Esophagus (tissue), 2 donors: ENCODE data around the gene SEC14L1. TPM values are rescaled to one million over a fixed set of nuclear protein-coding genes. Genes with fewer than 3 reads are reported as not detected.

Source experiments
- H3K27ac ChIP-seq, 2 donors: one replicate each; pipeline ENCODE4 v1.5.1; 2013; ENCODE audit warnings: low read depth in 2 of 2, mild to moderate bottlenecking in 2 of 2, inconsistent platforms in 1 of 2, low read length in 1 of 2, moderate library complexity in 1 of 2
- H3K27me3 ChIP-seq, 2 donors: one replicate each; pipeline ENCODE4 v1.6.1; 2013; ENCODE audit warnings: low read length in 2 of 2, control low read depth in 1 of 2, mild to moderate bottlenecking in 1 of 2; ENCODE audit not compliant: insufficient read depth in 2 of 2, control insufficient read depth in 1 of 2
- H3K36me3 ChIP-seq, 2 donors: one replicate each; pipeline ENCODE4 v1.6.1; 2013; ENCODE audit warnings: low read length in 1 of 2; ENCODE audit not compliant: control insufficient read depth in 2 of 2, insufficient read depth in 2 of 2
- H3K4me1 ChIP-seq, 2 donors: one replicate each; pipeline ENCODE4 v1.6.1; 2013; ENCODE audit warnings: low read length in 1 of 2; ENCODE audit not compliant: control insufficient read depth in 2 of 2, insufficient read depth in 2 of 2
- H3K4me3 ChIP-seq, 2 donors: one replicate each; pipeline ENCODE4 v1.5.1; 2013; ENCODE audit warnings: low read length in 2 of 2, mild to moderate bottlenecking in 2 of 2, low read depth in 1 of 2, moderate library complexity in 1 of 2
- H3K9me3 ChIP-seq, 2 donors: one replicate each; pipeline ENCODE4 v1.6.1; 2013; ENCODE audit warnings: mild to moderate bottlenecking in 2 of 2, low read depth in 1 of 2, low read length in 1 of 2, moderate library complexity in 1 of 2; ENCODE audit not compliant: control insufficient read depth in 2 of 2, insufficient read depth in 1 of 2
- WGBS, 2 donors: extraction: QIAGEN DNeasy Blood & Tissue Kit; methylation state at CpG; one replicate each; pipeline ENCODE4 v1.1.7; 2013; 5-methylcytosine and 5-hydroxymethylcytosine counted together
- polyA plus RNA-seq, 2 donors: library from polyadenylated mRNA; stranded (reverse); fragments of 200-250 nt; gene quantifications; one replicate each; pipeline ENCODE4 v1.2.3, GENCODE V29; 2013
- donor health status: healthy with polysubstance abuse.
- donor health status: Bipolar disorder and iron deficiency.

SEC14L1 gene
- polyA plus RNA-seq, 2 donors: 15.5 to 49.5 TPM

- WGBS, 2 donors: 74 to 81% methylated on average over 16 of the region's 16 CpGs
- no peaks in the 10 kb centered on the region for H3K9me3 ChIP-seq
- H3K36me3 ChIP-seq: peaks cover 21 to 52% of the 10 kb centered on the region in 2 donors
- no peak overlapping the region for H3K27ac ChIP-seq
- H3K4me3 ChIP-seq: no peak overlapping the region
- no peaks in the 10 kb centered on the region for H3K4me1 ChIP-seq
- no peaks in the 10 kb centered on the region for H3K27me3 ChIP-seq
Measured at GRCh38 chr17:77208217-77208808, 67.5 kb downstream of the SEC14L1 start.

GRCh38 chr17:77208856-77209255, 68.1 kb downstream of the SEC14L1 start:
- Histone ChIP-seq H3K27ac (no peak overlapping the region), H3K27me3 (no peaks in the 10 kb centered on the region), H3K36me3 (peaks cover 21 to 56% of the 10 kb centered on the region in 2 donors), H3K4me3 (no peak overlapping the region), H3K4me1 (no peaks in the 10 kb centered on the region), H3K9me3 (no peaks in the 10 kb centered on the region)
- WGBS, 2 donors: 82 to 84% methylated on average over 3 of the region's 3 CpGs

DNA sequence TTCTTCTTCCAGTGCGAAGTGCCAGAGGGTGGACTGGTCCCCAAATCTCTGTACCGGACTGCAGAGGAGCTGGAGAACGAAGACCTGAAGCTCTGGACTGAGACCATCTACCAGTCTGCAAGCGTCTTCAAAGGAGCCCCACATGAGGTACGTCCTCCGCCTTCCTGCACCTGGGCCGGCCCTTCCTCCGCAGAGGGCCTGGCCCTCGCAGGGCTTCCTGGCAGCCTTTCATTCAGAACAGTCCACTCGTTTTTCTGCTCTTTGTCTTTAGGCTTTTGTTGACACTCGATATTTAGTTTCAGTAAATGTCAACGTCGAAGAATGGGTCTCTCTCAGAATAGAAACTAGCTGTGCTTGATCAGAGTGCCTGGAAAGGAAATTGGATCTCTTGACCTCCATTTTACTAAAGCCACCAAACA, 68.6 kb downstream of the SEC14L1 start:
- no peaks in the 10 kb centered on the region for H3K27me3 ChIP-seq
- WGBS, 2 donors: 62 to 83% methylated on average over 13 of the region's 13 CpGs
- H3K27ac ChIP-seq: no peak overlapping the region
- H3K9me3 ChIP-seq: no peaks in the 10 kb centered on the region
- peaks cover 21 to 59% of the 10 kb centered on the region in 2 donors for H3K36me3 ChIP-seq
- no peaks in the 10 kb centered on the region for H3K4me1 ChIP-seq
- H3K4me3 ChIP-seq: no peak overlapping the region

GRCh38 chr17:77210331-77210730, 69.6 kb downstream of the SEC14L1 start:
- H3K27ac ChIP-seq: no peak overlapping the region
- H3K36me3 ChIP-seq: peaks cover 21 to 56% of the 10 kb centered on the region in 2 donors
- H3K27me3 ChIP-seq: no peaks in the 10 kb centered on the region
- H3K4me3 ChIP-seq: no peak overlapping the region
- H3K9me3 ChIP-seq: no peaks in the 10 kb centered on the region
- H3K4me1 ChIP-seq: no peaks in the 10 kb centered on the region
- 69 to 74% methylated on average over 7 of the region's 7 CpGs for WGBS, 2 donors

DNA sequence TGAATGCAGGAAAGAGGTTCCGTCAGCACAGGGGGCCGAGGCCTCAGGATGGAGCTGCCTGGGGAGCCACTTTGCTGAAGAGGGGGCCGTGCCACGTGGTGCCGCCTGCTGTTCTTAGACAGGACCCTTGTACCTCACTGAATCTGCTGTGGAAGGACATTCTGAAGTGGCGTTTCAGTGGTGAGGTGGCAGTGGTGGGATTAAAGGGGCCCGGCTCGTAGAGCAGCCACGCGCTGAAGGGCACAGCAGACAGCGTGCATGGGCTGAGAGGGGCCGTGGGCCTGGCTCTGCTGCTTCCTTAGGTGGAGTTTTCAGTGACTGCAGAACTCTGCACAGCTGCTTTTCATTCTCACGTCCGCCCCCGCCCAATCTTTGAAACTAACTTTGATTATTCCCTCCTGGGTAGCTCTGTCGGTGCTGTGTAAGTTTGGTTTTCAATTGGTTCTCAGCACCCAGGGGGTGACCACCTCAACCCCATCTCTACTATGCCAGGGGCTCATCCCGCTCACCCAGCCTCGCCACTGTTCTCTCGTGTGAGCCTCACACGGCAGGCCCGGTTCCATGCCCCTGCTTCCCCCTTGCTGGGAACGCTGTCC, 70.3 kb downstream of the SEC14L1 start:
- Histone ChIP-seq H3K9me3 (no peaks in the 10 kb centered on the region), H3K4me1 (no peaks in the 10 kb centered on the region), H3K36me3 (peaks cover 18 to 54% of the 10 kb centered on the region in 2 donors), H3K27ac (no peak overlapping the region), H3K27me3 (no peaks in the 10 kb centered on the region), H3K4me3 (no peak overlapping the region)
- WGBS, 2 donors: 83 to 88% methylated on average over 22 of the region's 22 CpGs

GRCh38 chr17:77211681-77212080, 70.9 kb downstream of the SEC14L1 start:
- WGBS, 2 donors: 94% methylated on average over 15 of the region's 15 CpGs
- no peaks in the 10 kb centered on the region for H3K9me3 ChIP-seq
- no peak overlapping the region for H3K27ac ChIP-seq
- no peaks in the 10 kb centered on the region for H3K27me3 ChIP-seq
- no peak overlapping the region for H3K4me3 ChIP-seq
- no peaks in the 10 kb centered on the region for H3K4me1 ChIP-seq
- H3K36me3 ChIP-seq: peaks cover 13 to 49% of the 10 kb centered on the region in 2 donors

DNA sequence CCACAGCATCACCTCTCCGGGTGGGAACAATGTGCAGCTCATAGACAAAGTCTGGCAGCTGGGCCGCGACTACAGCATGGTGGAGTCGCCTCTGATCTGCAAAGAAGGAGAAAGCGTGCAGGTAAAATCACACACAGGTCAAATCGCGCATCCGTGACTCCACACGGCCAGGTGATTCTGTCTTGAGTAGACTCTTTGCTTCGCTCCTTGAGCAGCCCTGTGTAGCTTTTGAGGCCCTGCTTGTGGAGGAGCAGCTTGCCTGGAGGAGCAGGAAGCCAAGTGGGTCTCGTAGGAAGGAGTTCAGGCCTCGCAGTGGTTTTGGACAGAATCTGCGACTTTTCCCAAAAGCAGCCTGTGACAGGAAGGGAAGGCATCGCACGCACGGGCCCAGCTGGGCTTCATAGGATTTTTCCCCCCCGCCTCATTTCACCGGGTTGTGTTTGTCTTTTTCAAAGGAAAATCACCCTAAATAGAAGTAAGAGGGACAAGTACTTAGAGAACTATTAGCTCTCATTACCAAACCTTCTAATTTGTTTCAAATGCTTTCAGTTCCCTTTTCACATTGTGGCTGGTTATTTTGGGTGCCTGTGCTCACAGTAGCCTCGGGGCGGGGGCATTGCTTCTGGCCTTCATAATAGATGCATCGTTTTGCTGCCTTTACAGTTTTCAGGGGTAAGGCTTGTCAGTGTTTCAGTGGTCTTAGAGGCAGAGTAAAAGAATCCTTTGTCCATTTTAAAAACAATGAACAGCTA, 71.5 kb downstream of the SEC14L1 start:
- Histone ChIP-seq H3K4me3 (no peak overlapping the region), H3K9me3 (no peaks in the 10 kb centered on the region), H3K36me3 (peaks cover 13 to 50% of the 10 kb centered on the region in 2 donors), H3K27ac (no peak overlapping the region), H3K4me1 (no peaks in the 10 kb centered on the region), H3K27me3 (no peaks in the 10 kb centered on the region)
- WGBS, 2 donors: 80 to 87% methylated on average over 21 of the region's 21 CpGs

DNA sequence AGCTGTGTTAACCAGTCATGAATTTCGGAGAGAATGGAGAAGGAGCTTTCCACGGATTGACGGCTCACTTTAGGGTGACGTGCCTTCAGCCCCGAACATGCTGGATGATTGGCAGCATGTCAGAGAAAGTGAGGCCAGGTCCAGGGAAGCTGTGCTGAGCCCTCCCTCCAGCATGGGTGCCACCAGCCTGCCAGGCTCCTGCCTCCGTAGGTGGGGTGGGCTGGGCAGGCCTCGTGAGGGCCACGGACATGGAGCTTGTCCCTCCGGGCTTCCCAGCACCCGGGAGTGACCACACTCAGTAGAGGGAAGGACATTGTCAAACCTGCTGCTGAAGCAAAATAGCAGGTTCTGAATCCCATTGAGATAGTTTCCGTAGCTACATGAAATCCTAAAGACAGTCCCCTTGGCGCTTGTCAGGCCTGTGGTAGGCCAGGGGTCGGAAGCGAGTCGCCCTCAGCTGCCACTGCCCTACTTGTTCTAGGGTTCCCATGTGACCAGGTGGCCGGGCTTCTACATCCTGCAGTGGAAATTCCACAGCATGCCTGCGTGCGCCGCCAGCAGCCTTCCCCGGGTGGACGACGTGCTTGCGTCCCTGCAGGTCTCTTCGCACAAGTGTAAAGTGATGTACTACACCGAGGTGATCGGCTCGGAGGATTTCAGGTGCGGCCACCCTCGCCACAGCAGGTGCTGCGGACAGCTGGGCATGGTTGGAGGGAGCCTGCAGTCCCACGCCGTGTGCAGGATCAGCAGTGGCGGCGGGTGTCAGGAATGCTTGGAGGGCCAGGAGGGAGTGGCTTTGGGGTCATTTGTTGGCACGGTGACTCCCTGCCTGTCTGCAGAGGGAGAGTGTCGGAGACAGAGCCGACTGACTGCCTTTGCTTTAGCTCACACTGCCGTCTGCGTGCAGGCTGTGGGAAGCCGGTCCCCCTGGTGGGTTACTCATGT, 72.3 kb downstream of the SEC14L1 start:
- H3K4me3 ChIP-seq: no peak overlapping the region
- 86 to 95% methylated on average over 37 to 40 of the region's 40 CpGs for WGBS, 2 donors
- peaks cover 10 to 54% of the 10 kb centered on the region in 2 donors for H3K36me3 ChIP-seq
- H3K9me3 ChIP-seq: no peaks in the 10 kb centered on the region
- no peaks in the 10 kb centered on the region for H3K27me3 ChIP-seq
- H3K27ac ChIP-seq: no peak overlapping the region
- no peaks in the 10 kb centered on the region for H3K4me1 ChIP-seq

GRCh38 chr17:77213778-77214132, 73.0 kb downstream of the SEC14L1 start:
- WGBS, 2 donors: 91 to 94% methylated on average over 17 of the region's 17 CpGs
- Histone ChIP-seq H3K27me3 (no peaks in the 10 kb centered on the region), H3K36me3 (peaks cover 10 to 50% of the 10 kb centered on the region in 2 donors), H3K4me3 (no peak overlapping the region), H3K27ac (no peak overlapping the region), H3K9me3 (no peaks in the 10 kb centered on the region), H3K4me1 (no peaks in the 10 kb centered on the region)
